GM12872 (cell line): ENCODE measurements around the gene FNTB.

Experiments
- CTCF ChIP-seq: IDR thresholded peaks from 3 replicates; pipeline ENCODE4 v1.5.1; 2011; ENCODE audit warnings: low read depth, mild to moderate bottlenecking, low read length, moderate library complexity; ENCODE audit not compliant: insufficient read depth

FNTB gene

DNA sequence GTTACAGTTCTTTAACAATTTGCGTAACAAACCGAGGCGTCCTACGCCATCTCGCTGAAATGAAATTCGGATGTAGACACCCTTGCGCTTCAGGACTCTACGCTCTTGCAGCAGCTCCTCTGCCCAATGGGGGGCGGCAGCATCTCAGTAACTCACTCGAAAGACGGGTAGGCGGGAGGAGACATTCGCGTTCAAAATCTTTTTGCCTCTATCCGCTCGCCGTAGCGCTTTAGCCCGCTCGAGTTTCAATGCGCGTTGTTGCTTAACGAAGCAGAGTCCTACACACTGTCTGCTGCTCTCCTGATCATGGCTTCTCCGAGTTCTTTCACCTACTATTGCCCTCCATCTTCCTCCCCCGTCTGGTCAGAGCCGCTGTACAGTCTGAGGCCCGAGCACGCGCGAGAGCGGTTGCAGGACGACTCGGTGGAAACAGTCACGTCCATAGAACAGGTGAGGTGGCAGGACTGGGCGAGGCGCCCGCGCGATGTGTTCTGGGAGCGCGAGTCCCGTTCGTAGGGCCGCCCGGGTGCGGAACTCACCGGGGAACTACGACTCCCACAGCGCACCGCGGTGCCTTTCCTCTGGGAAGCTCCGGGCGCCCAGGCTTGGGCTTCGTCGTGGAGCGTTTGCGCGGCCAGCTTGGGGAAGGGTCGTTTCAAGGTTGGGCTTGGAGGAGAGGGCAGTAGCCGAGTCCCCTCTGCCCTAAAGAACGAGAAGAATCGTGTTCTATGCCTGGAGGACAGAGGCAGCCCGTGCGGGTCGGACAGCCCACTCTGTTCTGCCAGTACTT, at the start of gene FNTB:
TSS of gene FNTB (plus strand) at position 248 of the 790 bp plus-strand sequence. CDS start at position 307, 59 bp downstream.
- TF ChIP-seq CTCF = peak; percentile 95

GRCh38 chr14:64937171-64937820, 49.4 kb upstream of the FNTB start:
- no peak for TF ChIP-seq CTCF

DNA sequence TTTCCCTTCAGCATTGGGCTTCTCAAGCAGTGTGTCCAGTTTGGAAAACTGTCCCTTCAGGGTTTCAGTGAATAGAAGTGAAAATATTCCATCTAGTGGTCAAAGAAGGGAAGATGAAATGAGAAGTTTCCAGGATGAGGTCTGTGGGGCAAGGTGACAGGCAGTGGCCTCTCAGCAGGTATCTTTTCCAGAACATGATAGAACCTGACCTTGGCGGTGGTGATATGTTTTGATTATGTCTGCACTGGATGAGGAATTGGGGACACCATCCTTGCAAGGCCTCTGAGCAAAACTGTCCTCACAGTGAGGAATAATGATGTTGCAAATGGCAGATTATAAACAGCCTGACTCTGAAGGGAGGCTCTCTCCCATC, 48.9 kb upstream of the FNTB start:
- TF ChIP-seq CTCF = no peak

DNA sequence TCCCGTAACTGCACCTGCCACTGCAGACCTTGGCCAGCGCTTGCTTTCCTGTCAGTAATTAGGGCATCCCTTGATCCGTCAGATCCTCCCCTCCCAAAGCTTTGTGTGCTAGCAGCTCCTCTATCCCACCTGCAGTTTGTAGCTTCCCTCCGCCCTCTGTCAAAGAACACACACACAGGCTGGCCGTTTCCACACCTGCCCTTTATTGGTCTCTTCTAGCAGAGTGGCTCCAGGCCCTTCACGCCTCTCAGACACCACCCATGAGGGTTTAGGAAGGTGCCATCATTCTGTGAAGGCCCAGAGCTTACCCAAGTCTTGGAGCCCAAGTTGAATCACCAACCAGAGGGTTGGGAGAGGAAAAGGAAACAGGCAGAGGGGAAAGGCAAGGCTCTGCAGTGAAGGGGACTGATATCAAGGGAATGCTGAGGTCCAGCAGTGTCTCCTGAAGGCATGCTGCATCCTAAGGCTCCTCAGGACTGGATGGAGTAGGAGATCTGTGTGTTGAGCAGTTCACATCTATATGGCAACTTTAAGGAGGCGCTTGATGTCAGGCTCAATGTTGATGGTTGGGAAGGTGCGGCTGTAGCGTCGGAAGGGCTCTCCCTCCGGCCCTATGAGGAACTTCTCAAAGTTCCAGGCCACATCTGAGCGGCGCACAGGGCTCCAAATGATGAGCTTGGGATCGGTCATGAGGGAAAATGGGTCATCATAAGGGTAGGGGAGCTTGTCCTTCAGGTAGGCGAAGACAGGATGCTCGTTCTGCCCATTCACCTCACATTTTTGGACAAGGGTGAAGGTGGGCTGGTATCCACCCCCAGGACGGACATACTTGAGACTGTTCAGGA, 47.5 kb upstream of the FNTB start:
- TF ChIP-seq CTCF = no peak

DNA sequence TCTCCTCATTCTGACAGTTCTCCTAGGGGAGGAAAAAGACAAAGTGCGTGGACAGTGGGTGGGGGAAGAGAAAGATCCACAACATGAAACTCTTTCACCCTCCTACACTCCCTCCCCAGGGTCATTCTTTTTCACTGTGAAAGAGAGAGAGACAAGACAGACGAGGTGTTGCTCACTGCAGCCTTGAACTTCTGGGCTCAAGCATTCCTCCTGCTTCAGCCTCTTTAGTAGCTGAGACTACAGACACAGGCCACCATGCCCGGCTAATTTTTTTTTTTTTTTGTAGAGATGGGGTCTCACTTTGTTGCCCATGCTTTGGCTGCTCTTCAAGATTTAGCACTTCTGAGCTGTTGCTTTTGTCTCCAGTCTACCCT, 46.9 kb upstream of the FNTB start:
- no peak for TF ChIP-seq CTCF

GRCh38 chr14:64940336-64940910, 46.3 kb upstream of the FNTB start:
- TF ChIP-seq CTCF = no peak
